Measurements from ENCODE around the gene STXBP5.
A peak's percentile ranks its signal among the peaks of the same experiment; 100 is the strongest.

STXBP5 gene

DNA sequence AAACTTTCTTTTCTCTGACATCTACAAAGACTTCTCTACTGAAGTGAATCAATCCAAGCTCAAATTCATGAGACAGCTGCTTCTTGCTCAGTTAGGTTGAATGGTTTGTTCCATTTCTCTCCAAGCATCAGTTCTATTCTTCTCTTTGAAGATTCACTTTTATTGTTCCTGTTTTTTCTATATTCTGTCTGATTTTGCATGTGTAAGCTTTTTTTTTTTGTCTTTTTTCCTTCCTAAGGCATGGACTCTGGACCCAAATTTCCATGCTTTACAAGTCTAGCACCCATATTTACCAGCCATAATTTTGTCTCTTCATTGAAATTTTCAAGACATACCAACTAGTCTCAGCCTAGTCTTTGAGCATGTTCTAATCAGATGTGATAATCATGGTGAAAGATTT is 25.9 kb upstream of the STXBP5 start:
- DNase-seq (ENCODE audit: low spot score): no peak

DNA sequence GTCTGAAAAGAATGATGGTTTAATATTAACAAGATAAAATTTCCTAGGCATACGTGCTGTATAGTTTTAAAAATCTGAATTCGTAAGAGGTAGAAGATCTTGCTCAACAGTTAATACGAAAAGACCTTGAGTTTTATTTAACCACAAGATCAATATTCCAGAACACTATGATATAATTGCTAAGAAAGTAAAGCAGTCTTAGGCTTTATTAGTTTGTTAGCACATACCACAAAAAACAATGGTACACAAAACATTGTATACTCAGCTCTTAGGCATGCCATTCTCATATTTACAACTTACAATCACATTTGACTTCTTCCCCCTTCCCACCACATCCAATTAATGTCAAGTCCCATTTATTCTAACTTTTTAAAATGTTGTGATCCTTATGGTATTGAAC is 24.4 kb upstream of the STXBP5 start:
- no peak for DNase-seq (ENCODE audit: low spot score)

DNA sequence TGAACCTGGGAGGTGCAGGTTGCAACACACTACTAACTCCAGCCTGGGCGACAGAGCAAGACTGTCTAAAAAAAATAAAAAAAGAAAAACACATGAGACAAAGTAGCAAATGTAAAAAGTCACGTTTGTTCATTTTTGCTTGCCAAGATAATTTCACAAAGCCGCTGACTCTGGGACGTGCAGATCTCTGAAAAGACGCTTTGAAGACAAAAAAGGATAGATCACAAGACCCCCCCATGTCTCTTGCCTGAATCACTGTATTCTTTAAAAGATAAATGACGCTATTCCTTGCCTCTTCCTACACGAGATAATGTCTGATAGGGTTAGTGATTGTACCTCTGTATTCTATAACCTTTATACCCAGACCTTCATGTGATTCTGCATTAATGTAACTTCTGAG is 23.3 kb upstream of the STXBP5 start:
- no peak for DNase-seq (ENCODE audit: low spot score)

DNA sequence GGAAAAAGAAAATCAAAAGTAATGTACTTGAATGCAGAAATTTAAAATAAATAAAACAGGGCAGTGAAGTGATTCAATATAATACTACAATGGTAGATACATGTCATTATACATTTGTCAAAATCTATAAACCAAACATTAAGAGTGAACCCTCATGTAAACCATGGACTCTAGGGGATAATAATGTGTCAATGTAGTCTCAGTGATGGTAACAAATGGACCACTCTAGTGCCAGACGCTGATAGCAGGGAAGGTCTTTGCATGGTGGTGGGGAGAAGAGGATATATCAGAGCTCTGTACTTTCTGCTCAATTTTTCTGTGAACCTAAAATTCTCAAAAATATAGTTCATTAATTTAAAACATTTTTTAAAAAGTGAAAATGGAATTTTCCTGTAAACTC is 19.8 kb upstream of the STXBP5 start:
- DNase-seq (ENCODE audit: low spot score): no peak

DNA sequence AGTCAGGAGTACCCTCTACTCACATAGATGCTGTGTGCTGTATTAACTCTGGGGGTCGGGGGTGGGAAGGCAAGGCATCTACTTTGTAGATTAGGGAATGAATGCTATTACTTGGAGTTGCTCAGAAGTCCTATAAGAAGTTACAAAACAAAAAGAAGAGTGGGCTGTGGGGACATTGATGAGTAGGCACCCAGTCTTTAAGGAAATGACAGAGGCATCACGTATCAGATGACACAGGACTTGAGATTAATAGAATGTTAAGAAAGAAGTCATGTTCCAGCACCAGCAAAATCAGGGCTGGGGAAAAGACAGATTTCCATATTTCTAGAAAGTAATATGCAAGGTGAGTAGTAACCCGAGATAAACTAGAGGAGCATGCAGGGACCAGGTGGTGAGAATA is 19.0 kb upstream of the STXBP5 start:
- no peak for DNase-seq (ENCODE audit: low spot score)

DNA sequence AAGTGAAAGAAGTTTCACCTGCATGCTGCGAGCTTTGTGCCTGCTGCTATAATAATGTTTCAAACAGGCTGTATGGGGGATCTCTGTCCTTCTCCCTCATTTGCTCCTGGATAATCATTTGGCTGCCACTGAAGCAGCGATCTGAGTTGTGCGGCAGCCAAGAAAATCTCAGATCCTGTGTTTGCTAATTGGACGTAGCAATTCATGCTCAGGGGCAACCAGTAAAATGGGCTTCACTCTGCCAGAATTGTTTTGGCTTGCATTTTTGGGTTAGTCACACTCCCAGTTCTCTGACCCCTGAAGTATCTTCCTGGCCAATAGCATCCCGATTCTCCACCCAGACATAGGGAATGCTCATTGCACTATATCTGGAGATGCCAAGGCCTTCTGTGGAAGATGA is 13.7 kb upstream of the STXBP5 start:
- no peak for DNase-seq (ENCODE audit: low spot score)

DNA sequence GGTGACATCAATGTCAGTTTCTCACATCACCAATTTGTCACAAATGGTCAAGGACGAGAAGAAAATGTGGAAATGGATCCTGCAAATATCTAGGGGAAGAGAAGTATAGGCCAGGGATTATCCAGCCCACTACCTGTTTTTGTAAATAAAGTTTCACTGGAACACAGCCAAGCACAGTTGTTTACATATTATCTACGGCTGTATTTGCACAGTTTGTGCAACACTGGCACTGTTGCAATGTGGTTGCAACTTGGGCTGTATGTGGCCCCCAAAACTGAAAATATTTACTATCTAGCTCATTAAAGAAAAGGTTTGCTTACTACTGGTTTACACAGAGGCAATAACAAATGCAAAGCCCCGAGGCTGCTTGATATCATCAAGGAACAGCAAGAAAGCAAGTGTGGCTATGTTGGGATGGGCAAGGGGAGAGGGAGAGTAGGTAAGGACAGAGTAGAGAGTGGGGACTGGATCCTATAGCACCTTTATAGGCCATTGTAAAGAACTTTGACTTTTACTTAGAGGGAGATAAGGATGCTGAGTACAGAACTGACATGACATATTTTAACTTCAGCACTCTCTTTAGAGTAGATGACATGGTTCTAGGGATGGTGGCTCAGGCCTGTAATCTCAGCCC is 11.8 kb upstream of the STXBP5 start:
- DNase-seq (ENCODE audit: low spot score): no peak

DNA sequence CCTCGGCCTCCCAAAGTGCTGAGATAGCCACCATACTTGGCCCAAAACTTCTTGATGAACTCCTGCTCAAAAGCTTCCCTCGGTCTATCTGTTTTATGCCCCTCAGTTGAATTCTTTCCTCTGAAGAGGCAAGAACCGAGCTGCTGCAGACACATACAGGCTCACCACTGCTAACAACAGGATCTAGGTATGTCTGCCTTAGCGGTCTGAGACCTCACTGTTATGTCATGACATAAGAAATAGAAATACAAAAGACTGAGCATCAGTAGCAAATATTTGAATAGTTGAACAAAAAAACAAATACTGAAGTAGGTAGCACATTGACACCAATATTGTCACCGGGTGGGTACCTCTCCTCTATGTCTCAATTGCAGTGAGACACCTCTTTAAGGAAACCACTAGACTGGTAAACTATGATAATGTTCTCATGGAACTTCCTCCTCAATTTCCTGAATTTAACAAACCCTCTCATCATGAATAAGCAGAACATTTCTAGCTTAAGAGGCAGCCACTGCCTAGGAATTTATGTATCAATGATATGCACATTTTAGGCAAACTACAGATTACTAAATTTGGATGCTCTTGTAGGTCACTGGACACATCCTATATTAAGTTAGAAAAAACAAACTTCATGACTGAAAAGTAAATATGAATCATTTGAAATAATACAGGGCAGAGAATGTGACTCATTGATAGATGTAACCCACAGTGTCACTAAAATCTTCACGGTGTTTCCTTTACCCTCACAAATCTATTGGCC is 9.4 kb upstream of the STXBP5 start:
- no peak for DNase-seq (ENCODE audit: low spot score)

DNA sequence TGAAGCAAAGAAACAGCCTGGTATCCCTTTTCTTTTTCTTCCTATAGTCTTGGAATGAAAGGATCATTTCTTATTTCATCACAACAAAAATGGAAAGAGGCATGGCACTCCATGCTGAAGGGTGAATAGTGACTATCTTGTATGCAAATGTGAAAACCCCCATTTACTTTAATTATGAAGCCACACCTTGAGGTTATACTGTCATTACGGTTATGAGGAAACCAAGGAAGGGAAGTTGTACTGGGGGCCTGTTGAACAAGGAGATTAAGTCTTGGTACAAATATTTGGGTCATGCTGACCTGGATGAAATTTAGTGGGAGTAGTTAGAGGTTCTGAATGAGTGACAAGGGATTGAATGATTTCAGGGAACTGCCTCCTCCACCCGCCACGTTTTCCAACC is 8.7 kb upstream of the STXBP5 start:
- no peak for DNase-seq (ENCODE audit: low spot score)

DNA sequence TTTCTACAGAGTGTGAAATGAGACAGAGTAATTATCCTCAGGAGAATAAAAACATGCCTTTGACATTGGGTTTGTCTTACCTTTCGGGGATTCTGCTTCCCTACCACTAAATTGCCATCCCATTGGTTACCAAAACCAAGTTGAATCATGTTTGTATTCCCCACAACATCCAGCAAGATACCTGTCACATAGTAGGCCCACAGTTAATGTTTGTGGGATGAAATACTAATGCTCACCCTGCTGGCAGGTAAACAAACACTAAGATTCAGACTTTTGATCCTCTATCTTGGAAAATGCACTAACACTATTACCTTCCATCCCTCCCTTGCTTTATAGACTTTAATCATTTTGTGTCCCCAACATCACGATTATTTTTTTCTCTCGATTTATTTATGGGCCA is 8.2 kb upstream of the STXBP5 start:
- no peak for DNase-seq (ENCODE audit: low spot score)

DNA sequence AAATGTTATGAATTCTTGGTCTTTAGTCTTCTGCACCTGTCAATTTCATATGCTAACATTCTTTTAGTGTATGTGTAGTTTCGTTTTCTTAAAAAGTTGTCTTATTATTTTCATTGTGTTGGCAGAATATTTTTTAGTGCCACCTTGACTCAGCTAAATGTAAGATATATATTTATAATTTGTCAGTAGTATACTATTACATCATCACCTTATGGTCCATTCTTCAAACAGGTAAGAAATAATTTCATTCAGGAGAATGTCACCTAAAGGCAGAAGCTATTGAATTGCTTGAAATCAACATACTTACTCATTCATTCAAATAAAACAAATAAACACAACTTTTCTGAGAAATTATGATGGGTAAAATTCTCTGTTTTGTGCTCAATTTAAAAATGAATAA is 3.5 kb upstream of the STXBP5 start:
- no peak for DNase-seq (ENCODE audit: low spot score)

DNA sequence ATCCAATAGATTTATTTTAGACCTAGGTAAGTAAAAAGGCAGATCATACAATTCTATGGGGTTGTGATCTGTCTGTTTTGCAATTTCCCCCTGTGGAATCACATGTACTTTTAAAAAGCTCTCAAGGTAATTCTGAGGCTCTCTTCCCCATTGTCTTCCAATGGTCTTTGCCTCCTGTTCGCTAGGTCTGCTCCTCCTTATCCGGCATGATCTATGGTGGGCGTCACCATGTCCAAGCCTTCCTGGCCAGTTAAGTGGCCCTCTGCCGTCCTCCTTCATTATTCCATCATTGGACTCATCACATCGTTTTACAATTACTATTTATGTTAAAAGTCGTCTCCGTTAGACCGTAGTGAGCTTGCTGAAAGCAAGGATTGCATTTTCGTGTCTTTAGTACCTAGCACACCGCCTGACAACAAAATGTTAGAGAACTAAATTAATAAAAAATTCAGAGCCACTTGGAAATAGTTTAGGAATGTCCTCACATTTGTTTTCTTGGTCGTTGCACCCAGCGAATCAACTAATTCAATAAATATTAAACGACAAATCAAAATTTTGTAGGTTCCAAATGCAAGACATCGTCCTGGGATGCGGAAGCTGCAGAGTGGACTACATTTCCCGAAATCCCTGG is 2.2 kb upstream of the STXBP5 start:
- no peak for DNase-seq (ENCODE audit: low spot score)

DNA sequence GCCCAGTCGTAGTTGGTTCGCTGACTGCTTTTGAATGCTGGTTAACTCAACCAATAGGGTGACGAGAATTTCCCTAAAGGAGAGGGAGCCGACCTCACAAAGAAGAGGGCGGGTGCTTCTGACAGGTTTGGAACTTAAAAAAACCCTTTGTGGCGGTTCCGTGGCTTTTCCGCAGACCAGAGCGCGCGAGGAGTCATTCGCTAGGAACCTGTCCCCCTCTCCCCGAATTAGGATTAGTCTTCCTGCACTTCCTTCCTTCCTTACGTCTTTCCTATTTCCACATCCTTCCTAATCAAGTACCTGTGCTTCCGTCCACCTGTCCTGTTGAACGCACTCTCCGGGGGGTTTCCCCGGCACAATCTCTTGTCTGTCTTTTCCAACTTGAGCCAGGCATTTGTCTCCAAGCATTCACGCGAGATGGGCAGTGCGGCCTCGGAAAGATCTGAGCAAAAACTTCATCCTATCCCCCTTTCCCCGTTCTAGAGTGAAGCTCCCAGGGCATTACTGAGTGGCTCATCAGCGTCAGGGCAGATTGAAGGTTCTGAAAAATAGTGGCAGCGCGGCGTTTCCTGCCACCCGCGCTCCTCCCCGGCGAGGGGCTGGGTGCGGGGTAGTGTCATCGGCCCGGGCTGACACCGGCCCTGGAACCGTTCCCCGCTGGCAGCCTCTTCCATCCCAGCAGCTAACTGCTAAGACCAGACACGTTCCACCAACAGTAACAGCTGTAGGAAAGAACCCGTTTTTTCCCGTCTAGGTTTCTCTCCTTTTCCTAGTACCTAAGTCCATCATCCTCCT is 1.5 kb upstream of the STXBP5 start:
- DNase-seq (ENCODE audit: low spot score): peak; percentile 77

DNA sequence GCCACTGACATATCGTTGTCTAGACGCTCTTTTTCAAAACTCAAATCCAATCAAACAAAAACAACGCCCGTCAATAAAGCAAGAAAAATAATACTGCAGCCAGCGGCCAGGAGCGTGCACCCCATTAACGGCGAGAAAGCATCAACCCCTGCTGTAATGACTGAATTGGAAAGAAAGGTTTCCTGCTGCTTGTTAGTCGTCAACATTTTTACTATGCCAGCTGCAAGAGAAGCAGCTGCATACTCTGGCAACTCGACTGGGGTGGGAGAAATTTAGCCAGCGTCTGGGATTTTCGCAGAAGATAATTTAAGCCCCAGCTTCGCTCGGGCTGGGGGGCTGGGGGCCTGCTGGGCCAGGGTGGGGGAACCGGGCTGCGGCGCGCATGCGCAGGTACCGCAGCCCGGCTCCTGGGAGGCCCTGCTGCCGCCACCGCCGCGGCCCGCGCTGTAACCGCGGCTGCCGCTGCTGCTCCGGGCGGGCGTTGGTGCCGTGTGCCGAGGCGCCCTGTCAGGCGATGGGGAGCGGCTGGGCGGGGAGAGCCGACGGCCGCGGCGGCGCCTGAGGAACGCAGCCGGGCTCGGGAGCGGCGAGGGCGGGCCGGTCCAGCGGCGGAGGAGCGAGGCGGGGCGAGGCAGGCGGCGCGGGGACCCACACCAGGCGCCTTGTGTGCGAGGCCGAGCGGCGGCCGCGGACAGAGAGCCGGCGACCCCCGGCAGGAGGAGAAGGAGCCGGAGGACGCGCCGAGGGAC is 732 bp upstream of the STXBP5 start:
- peak; percentile 87 for DNase-seq (ENCODE audit: low spot score)

DNA sequence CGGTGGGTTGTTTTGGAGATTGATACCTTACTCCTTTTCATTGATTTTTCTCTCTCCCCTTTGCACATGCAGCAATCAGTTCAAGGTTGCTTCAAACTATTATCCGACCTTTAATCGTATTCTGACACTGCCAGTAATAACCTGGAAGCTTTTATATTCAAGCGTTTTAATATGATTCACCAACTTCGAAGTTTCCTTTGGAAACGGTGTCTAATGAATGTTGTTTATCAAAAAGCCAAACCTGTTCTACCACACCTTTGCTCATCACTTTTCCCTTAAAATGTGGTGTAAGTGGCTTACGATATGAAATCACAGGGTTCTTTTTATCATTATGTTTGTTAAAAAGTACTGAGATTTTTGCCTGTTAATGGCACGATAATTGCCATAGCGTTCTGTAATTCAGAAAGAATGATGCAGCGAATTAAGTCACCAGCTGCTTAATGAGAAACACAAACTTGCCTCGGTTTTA is 660 bp downstream of the STXBP5 start:
- no peak for DNase-seq (ENCODE audit: low spot score)

DNA sequence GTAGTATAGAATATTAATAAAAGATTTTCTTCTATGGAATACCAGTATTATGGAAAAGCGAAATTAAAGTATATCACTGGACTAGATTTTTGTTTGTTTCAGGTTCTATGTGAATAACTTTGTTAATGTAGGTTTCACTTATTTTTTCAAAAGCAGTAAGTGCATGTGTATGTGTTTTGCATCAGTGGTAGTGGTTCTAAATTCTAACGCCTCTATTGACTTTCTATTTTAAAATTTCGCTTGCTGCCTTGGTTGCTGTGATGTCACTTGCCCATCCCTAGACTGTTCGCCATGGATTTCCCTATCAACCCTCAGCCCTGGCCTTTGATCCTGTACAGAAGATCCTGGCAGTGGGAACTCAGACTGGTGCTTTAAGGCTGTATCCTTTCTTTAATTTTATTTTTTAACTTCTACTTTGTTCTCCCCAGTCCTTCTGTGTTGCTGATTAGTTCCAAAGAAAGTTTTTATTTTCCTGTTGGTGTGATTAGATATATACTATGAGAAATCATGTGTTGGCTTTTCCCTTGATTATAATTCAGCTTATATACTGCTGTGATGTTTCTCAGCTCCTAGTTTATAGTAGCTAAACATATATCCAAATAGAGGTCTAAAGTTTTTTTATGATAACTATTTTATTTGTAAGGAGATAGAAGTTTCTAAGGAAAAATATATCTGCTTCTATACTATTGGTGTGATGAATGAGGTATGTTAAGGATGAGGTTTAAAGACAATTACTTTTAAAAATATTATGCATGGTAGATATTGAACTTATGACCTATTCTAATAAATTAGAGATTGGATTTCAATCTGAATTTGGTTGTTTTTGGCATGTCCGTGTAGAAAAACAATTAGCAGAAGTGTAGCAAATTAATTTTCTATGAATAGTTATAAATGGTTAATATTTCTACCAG is 1.7 kb downstream of the STXBP5 start:
- no peak for DNase-seq (ENCODE audit: low spot score)

DNA sequence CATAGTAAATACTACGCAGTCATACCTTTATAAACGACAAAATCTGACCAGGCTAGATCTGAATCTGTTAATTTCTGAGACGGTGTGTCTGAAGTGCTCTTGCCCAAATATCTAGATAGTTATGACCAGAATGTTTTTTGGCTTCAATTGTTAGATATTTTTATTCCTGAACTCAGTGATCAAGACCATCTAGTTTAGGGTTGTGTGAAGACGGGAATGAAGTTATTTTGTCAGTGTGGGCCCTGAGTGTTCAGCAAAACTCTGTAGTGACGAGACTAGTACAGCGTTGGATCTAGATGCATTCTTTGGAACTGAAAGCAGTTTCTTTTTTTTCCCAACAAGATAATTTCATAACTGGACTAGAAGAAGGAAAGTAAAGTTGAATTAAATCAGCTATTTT is 3.1 kb downstream of the STXBP5 start:
- no peak for DNase-seq (ENCODE audit: low spot score)

DNA sequence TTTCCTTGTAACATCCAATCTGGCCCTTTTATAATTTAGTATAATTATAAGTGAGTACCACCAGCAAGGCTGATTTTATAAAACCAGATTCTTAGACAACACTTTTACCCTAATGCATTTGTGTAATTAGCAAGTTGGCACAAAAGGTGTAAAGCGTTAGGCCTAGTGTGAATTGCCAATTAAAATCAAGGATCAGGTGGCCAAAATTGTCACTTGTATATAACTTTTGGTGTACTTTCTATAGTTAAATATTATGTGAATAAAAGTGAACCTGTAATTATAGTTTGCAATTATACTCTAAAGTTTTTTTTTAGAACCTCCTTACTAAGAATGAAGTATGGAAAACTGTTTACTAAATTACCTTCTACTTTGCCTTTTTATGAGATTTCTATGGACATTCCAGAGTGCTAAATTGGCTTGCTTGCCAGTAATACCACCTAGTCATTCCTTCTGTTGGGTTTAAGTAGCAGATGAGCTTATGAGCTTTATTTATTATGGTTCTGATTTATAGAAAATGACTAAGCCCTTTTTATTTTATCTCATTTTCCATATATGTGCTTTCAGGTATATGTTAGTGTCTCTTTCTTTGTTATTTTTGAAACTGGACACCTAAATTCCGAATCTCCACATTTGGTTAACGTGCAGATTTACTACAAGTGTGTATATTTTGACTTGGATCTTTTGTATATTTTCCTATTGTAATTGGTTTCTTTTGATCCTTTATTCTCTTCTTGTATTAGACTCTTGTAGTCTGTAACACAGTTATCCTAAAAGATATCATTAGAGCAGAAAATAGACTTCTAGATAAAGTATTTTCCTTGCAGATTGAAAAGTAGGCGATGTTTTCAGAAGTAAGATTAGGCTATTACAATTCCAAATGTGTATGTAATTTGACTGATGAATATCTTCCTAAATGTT is 3.9 kb downstream of the STXBP5 start:
- DNase-seq (ENCODE audit: low spot score): no peak

DNA sequence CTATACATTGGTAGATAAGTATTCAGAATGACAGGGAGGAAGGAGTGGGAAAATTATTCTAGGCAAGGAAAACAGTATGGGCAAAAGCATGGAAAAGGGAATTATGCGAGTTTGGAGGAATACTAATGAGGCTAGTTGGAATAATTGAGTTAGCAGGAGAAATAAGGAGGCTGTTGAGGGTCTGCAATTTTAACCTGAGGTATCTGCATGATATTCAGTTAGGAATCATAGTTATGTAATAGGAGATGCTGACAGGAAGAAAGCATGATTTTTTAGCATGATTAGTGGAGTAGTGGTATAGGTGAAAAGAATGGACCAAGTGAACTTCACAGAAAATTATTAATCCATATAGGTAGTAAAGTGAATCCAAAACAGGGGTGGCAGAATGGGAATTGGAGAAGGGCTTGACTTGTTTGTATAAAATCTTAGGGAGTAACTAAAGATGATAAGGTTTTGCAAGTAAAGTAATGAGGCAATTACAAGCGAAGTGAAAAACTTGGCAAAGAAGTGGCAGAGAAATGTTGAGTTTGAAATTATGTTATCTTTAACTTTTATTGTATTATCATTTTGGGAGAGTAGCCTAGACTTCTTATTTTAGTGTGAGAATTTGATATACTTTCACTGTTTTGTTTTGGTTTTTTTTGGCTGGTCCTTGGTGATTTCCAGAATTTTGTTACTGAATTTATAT is 5.7 kb downstream of the STXBP5 start:
- DNase-seq (ENCODE audit: low spot score): no peak
